ENCODE data around the gene SIL1. TPM values are rescaled to one million over a fixed set of nuclear protein-coding genes. Genes with fewer than 3 reads are reported as not detected.
A peak's percentile ranks its signal among the peaks of the same experiment; 100 is the strongest.

Gene SIL1
- total and polyA plus RNA-seq, 9 of the 15 experiments (the other 6 are each of a cell fraction or from before 2014, with no cell fraction given) = 1.3 to 30.5 (median 18.1) TPM

- TF ChIP-seq CEBPZ (IDR thresholded peaks at IDR 0.05; ENCODE audit: borderline replicate concordance, low read depth, low read length) (no peak), ID3 (CRISPR knock-in tag; IDR thresholded peaks at IDR 0.05) (no peak), ID3 (tag; IDR thresholded peaks at IDR 0.05) (peak; percentile 43; the same call in 1 of the 2 replicates), POU5F1 (IDR thresholded peaks at IDR 0.05; ENCODE audit: borderline replicate concordance, low read depth, low read length, partially characterized antibody) (no peak), ZFPM2 (CRISPR knock-in tag; IDR thresholded peaks at IDR 0.05) (no peak), LARP7 (IDR thresholded peaks at IDR 0.05) (no peak), HDAC6 (IDR thresholded peaks at IDR 0.05; ENCODE audit: low read depth, low read length) (no peak), HBP1 (CRISPR knock-in tag; IDR thresholded peaks at IDR 0.05) (no peak), NR1H2 (CRISPR knock-in tag; IDR thresholded peaks at IDR 0.05) (no peak), HEY1 (CRISPR knock-in tag; IDR thresholded peaks at IDR 0.05; ENCODE audit: borderline replicate concordance) (no peak), ZNF431 (CRISPR knock-in tag; IDR thresholded peaks at IDR 0.05) (no peak), ZNF778 (CRISPR knock-in tag; IDR thresholded peaks at IDR 0.05) (no peak), BACH1 (tag; IDR thresholded peaks at IDR 0.05) (no peak), CREB3 (tag; conservative IDR thresholded peaks at IDR 0.05; ENCODE audit: low read depth) (no peak), ZNF280A (IDR thresholded peaks at IDR 0.05; ENCODE audit: low read depth, partially characterized antibody) (no peak), PHF20 (IDR thresholded peaks at IDR 0.05; ENCODE audit: partially characterized antibody) (peak; percentile 87)
These were observed at the start of gene SIL1 (continued) for GRCh38 chr5:139197710-139198669.
